ENCODE results near the gene EVA1B. TPM values are rescaled to one million over a fixed set of nuclear protein-coding genes. Genes with fewer than 3 reads are reported as not detected.

The EVA1B gene
- total and polyA plus RNA-seq, 12 donors = 17.6 to 185 (median 92.3) TPM; not detected in 1

GRCh38 chr1:36285443-36286101, 37.9 kb downstream of the EVA1B start:
- H3K36me3 ChIP-seq (replicated peaks in 1 of 2) = peaks cover 0 to 72% of the 10 kb centered on the region in 2 donors
- H3K4me1 ChIP-seq (replicated peaks in 1 of 2) = peaks cover 6 to 40% of the 10 kb centered on the region in 2 donors
- no peak overlapping the region for H3K4me3 ChIP-seq
- TF ChIP-seq POLR2A (IDR thresholded peaks at IDR 0.05) (no peak), CTCF (IDR thresholded peaks at IDR 0.05) (peak; percentile 57 to 82 (median 78))
- no peaks in the 10 kb centered on the region for H3K27me3 ChIP-seq
- intact Hi-C loops (cut with DNase I) = loop anchor here (10.0 kb wide), 3 partner anchors 61 to 191 kb away; partner anchors contain the start of gene THRAP3 (in 2 of the 2)
- H3K9me3 ChIP-seq (replicated peaks in 1 of 3) = no peaks in the 10 kb centered on the region
- peak overlapping the region in 1 of 5 donors; percentile 32 for H3K27ac ChIP-seq
- DNase-seq = peak; percentile 67 to 91 (median 74)
- WGBS, 4 donors = 37 to 40% (median 38%) methylated on average over 7 of the region's 7 CpGs

- Histone ChIP-seq H3K36me3 (replicated peaks in 1 of 2) (peaks cover 0 to 61% of the 10 kb centered on the region in 2 donors), H3K9me3 (replicated peaks in 1 of 3) (no peaks in the 10 kb centered on the region), H3K27me3 (no peaks in the 10 kb centered on the region), H3K4me1 (replicated peaks in 1 of 2) (peaks cover 11 to 48% of the 10 kb centered on the region in 2 donors), H3K27ac (peak overlapping the region in 1 of 5 donors; percentile 32), H3K4me3 (no peak overlapping the region)
- intact Hi-C loops (cut with DNase I) = loop anchor here (5.0 to 10.0 kb wide), 4 partner anchors 60 to 190 kb away; partner anchors contain the start of gene THRAP3 (in 2 of the 2)
- no peak for DNase-seq
- WGBS, 4 donors = 46 to 73% (median 66%) methylated on average over 1 of the region's 1 CpG
- TF ChIP-seq CTCF (IDR thresholded peaks at IDR 0.05) = no peak
- no peak for TF ChIP-seq POLR2A (IDR thresholded peaks at IDR 0.05)
Measured at GRCh38 chr1:36284517-36284916, 38.9 kb downstream of the EVA1B start.

GRCh38 chr1:36284061-36284460, 39.4 kb downstream of the EVA1B start:
- 18 to 43% (median 30%) methylated on average over 1 of the region's 1 CpG for WGBS, 4 donors
- Histone ChIP-seq H3K27ac (peak overlapping the region in 1 of 5 donors; percentile 32), H3K36me3 (replicated peaks in 1 of 2) (peaks cover 0 to 56% of the 10 kb centered on the region in 2 donors), H3K4me3 (no peak overlapping the region), H3K27me3 (no peaks in the 10 kb centered on the region), H3K9me3 (replicated peaks in 1 of 3) (no peaks in the 10 kb centered on the region), H3K4me1 (replicated peaks in 1 of 2) (peaks cover 14 to 53% of the 10 kb centered on the region in 2 donors)
- no peak for TF ChIP-seq POLR2A (IDR thresholded peaks at IDR 0.05)
- no peak for TF ChIP-seq CTCF (IDR thresholded peaks at IDR 0.05)
- intact Hi-C loops (cut with DNase I) = loop anchor here (5.0 to 10.0 kb wide), 4 partner anchors 59 to 189 kb away; partner anchors contain the start of gene THRAP3 (in 2 of the 2)
- no peak for DNase-seq

- 59 to 63% (median 60%) methylated on average over 7 of the region's 7 CpGs for WGBS, 4 donors
- no peak overlapping the region for H3K4me3 ChIP-seq
- DNase-seq = no peak
- no peaks in the 10 kb centered on the region for H3K9me3 ChIP-seq (replicated peaks in 1 of 3)
- H3K27ac ChIP-seq = peak overlapping the region in 3 of 5 donors; percentile 61 to 70 (median 69)
- H3K27me3 ChIP-seq = no peaks in the 10 kb centered on the region
- H3K36me3 ChIP-seq (replicated peaks in 1 of 2) = peaks cover 0 to 17% of the 10 kb centered on the region in 2 donors
- TF ChIP-seq POLR2A (IDR thresholded peaks at IDR 0.05) (no peak), CTCF (IDR thresholded peaks at IDR 0.05) (no peak)
- intact Hi-C loops (cut with DNase I) = loop anchor here (5.0 to 10.0 kb wide), 4 partner anchors 55 to 185 kb away; partner anchors contain the start of gene THRAP3 (in 2 of the 2)
- H3K4me1 ChIP-seq (replicated peaks in 1 of 2) = peaks cover 27 to 59% of the 10 kb centered on the region in 2 donors
Measured at GRCh38 chr1:36279789-36280296, 43.6 kb downstream of the EVA1B start.

Measured in adrenal gland (tissue), 12 donors.